ENCODE measurements around the gene P3H2. TPM values are rescaled to one million over a fixed set of nuclear protein-coding genes. Genes with fewer than 3 reads are reported as not detected.

P3H2 gene
- total and polyA plus RNA-seq, 9 of the 15 experiments (the other 6 are each of a cell fraction or from before 2014, with no cell fraction given) = 0.04 to 0.26 (median 0.22) TPM; not detected in 6

- TF ChIP-seq RAD21 (CRISPR knock-in tag; conservative IDR thresholded peaks at IDR 0.05 in 1 of 2, IDR thresholded peaks at IDR 0.05 in 1 of 2) (no peak), ATF7 (IDR thresholded peaks at IDR 0.05) (no peak), EP400 (IDR thresholded peaks at IDR 0.05) (no peak), NCOA1 (IDR thresholded peaks at IDR 0.05; ENCODE audit: low read depth) (no peak), E4F1 (CRISPR knock-in tag; IDR thresholded peaks at IDR 0.05; ENCODE audit: borderline replicate concordance) (no peak), RCOR1 (IDR thresholded peaks at IDR 0.05; ENCODE audit: borderline replicate concordance in 1 of 2, low read depth in 2 of 2, low read length in 2 of 2) (no peak), CREB3 (tag; conservative IDR thresholded peaks at IDR 0.05; ENCODE audit: low read depth) (no peak)
- TF ChIP-seq, protein P1, sequence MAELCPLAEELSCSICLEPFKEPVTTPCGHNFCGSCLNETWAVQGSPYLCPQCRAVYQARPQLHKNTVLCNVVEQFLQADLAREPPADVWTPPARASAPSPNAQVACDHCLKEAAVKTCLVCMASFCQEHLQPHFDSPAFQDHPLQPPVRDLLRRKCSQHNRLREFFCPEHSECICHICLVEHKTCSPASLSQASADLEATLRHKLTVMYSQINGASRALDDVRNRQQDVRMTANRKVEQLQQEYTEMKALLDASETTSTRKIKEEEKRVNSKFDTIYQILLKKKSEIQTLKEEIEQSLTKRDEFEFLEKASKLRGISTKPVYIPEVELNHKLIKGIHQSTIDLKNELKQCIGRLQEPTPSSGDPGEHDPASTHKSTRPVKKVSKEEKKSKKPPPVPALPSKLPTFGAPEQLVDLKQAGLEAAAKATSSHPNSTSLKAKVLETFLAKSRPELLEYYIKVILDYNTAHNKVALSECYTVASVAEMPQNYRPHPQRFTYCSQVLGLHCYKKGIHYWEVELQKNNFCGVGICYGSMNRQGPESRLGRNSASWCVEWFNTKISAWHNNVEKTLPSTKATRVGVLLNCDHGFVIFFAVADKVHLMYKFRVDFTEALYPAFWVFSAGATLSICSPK (IDR thresholded peaks at IDR 0.05; ENCODE audit: borderline replicate concordance) = no peak
Measured at GRCh38 chr3:190058521-190059241, 62.0 kb downstream of the P3H2 start (continued).
